NCI-H2029 treated with DMSO at 0.1 percent for 48 hours (cell line): ENCODE measurements around the gene P3H3.
"Not testable (repeated sequence)": the region's sequence is repeated elsewhere in the genome, so short reads cannot be mapped to it uniquely, and the experiment has no call there.

Experiments
- DNase-seq: peaks from one replicate; lab custom pipeline; 2025; lab: John Stamatoyannopoulos, UW

P3H3 gene

DNA sequence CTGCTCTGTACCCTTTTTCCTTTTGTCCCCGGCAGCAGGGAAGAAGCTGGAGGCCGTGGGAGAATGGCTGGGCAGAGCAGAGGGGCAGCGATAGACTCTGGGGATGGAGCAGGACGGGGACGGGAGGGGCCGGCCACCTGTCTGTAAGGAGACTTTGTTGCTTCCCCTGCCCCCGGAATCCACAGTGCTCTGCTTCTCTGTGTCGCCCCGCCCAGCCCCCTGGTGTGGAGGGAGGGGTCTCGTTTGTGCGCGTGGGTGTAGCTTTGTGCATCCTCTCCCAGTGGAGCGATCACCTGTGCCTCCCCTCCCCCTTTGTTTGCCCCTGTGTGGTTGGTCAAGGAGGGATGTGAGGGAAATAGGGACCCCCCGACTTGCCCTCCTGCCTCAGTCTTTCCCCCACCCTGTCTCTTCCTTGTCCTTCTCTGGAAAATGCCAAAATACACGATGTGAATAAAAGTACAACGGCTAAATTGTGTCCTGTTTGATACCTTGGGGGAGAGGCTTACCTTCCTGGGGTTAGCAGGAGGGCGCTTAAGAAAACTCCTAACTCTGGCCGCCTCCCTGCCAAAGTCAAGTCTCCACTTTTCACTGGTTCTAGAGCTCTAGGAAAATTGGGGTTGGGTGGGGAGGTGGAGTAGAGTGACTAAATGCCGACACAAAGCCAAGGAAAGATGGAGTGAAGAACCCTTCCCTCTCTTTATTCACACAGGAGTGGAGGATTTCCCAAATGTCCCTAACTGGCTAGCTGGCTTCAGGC lies 38.1 kb downstream of the P3H3 start:
- DNase-seq: no peak

DNA sequence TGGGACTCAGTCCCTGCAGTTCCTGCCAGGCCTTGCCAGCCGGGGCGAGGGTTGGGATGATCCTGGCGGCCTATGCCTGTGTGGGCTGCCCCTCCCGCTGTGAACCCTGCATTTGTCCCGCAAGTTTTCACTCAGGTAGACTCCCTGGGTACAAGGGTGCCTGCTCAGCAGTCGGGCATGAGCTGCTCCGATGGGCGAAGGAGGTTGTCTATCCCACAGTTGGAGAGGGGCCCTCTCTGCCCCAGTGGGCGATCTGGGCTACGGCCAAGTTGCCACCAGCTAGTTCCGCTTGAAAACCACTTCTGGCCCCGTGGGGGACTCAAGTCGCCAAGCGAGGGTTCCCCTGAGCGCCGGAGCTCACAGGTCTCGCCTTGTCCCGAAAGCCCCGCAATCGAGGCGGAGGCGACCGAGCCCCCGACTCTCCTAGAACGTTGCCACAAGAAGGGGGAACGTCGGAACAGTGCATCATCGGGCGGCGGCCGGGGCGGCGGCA lies 38.8 kb downstream of the P3H3 start:
- no peak for DNase-seq

DNA sequence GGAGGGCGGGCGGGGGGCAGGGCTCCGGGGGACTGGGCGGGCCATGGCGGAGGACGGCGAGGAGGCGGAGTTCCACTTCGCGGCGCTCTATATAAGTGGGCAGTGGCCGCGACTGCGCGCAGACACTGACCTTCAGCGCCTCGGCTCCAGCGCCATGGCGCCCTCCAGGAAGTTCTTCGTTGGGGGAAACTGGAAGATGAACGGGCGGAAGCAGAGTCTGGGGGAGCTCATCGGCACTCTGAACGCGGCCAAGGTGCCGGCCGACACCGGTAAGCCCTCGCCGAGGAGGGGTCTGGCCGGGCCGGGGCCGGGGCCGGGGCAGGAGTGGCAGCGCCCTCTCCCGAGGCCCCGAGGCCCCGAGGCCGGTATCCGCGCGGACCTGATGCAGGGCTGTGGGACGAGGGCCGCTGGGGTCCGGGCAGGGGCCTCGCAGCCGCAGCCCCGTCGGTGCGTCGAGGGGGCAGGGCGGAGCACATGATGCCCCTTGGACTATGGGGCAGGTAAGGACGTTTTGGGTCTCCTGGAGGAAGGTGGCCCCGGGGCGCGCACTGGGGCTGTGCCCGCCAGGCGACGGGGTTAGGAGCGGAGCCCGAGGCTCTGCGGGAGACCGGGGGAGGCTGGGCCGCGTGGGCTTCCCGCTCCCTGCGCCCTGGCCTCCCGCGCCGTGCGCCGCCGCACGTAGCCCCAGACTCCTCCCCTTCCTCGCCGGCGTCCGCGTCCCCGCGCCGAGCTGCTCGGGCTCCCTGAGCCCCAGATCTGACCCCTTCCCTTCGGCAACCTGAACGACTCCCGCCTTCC lies 39.4 kb downstream of the P3H3 start, which contains the start of gene TPI1:
TSS of gene TPI1 (plus strand) at position 119 of the 798 bp plus-strand sequence. CDS start at position 155, 36 bp downstream.
- DNase-seq: peak; percentile 26

DNA sequence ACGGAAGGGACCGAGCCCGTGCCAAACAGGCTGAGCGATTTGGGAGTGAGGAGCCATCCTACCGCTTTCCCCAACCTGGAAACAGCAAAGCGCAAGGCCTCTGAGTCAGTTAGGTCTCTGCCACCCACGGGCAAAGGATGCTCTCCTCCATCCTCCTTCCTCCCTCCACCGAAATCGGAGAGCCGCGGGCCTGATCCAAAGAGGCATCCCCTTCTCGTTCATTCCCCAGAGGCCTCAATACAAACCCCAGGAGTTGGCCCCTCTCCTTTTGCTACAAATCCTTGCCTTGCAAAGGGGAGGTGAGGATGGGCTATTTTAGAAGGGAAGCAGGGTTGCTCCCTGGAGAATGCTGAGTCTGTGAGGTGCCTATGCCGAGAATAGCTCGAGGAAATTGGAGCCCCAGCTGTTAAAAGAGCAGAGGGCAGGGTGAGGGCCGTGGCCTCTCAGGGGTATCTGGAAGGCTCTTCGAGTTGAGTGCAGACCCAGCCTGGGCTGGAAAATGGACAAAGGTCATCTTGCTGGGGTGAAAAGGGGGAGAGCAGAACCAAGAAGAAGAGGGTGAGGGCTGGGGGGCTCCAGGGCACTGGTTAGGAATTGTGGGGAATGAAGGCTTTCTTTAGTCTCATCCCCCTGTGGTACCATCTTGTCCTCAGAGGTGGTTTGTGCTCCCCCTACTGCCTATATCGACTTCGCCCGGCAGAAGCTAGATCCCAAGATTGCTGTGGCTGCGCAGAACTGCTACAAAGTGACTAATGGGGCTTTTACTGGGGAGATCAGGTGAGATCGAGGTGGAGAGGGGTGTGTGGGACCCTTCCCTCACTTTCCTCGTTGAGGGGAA lies 40.2 kb downstream of the P3H3 start:
- DNase-seq: no peak

DNA sequence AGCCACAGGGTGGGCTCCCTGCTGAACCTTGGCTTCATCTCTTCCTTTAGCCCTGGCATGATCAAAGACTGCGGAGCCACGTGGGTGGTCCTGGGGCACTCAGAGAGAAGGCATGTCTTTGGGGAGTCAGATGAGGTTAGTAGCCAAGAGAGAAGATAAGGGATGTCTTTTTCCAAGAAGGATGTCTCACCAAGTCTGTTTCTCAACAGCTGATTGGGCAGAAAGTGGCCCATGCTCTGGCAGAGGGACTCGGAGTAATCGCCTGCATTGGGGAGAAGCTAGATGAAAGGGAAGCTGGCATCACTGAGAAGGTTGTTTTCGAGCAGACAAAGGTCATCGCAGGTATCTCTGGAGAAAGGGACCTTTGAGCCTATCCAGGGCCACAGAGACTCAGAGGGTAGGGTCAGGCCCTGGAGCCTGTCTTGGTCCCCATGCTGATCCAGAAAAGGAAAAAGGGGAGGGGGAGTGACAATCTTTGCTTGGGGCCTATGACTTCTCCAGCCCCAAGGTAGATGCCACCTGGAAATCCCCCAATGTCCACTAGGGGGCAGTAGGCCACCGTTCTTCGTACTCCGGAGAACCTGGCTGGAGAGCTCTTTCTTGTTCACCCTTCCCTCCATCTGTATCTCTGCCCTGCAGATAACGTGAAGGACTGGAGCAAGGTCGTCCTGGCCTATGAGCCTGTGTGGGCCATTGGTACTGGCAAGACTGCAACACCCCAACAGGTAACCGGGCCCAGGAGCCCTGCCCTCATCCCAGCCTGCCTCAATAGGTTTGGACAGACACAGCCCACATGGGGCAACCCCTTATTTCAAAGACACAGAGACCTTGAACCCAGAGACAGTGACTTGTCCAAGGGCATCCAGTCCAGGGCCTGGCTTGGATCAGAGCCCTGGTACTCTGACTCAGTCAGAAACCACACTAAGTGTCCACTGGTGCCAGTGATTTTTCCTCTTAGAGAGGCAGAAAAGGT lies 41.1 kb downstream of the P3H3 start:
- peak; percentile 42 for DNase-seq

DNA sequence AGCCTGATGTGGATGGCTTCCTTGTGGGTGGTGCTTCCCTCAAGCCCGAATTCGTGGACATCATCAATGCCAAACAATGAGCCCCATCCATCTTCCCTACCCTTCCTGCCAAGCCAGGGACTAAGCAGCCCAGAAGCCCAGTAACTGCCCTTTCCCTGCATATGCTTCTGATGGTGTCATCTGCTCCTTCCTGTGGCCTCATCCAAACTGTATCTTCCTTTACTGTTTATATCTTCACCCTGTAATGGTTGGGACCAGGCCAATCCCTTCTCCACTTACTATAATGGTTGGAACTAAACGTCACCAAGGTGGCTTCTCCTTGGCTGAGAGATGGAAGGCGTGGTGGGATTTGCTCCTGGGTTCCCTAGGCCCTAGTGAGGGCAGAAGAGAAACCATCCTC lies 42.1 kb downstream of the P3H3 start:
- DNase-seq: not testable (repeated sequence)

DNA sequence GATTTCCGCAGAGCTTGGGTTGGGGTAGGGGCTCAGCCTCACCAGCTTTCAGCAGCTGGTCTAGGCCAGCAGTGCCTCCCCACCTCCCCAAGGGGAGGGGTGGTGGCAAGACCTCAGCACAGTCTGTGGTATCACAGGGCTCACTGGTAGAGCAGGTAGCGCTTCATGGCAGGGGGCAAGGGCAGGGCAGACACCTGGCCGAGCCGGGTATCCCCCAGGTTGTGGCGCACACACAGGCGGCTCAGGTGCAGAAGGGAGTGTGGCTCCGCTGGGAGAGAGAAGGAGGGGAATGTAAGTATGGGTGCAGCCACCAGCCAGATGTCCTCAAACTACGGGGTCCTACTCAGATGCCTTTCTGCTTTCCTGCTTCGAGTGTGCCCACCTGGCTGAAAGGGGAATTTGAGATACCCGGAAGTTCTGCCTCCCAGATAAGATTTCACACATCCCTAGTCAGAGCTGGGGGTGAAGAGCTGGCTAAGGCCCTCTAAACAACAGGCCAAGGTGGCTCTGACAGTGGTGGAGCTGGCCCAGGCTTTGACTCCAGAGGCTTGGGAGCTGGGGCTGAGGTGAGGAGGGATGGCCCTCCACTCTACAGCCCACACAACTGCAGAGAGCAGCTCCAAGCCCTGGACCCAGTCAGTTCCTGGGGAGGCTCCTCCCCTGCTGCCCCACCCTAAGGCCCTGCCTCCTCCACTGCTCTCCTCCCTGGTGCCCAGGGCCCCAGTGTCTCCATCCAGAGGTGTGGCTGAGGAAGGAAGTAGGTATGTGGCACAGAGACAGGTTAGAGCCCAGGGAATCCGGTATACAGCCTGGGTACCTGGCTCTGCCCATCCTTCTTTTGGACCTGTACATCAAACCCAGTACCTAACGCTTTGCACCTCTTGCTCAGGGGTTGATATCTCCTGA lies 43.1 kb downstream of the P3H3 start:
- DNase-seq: no peak

DNA sequence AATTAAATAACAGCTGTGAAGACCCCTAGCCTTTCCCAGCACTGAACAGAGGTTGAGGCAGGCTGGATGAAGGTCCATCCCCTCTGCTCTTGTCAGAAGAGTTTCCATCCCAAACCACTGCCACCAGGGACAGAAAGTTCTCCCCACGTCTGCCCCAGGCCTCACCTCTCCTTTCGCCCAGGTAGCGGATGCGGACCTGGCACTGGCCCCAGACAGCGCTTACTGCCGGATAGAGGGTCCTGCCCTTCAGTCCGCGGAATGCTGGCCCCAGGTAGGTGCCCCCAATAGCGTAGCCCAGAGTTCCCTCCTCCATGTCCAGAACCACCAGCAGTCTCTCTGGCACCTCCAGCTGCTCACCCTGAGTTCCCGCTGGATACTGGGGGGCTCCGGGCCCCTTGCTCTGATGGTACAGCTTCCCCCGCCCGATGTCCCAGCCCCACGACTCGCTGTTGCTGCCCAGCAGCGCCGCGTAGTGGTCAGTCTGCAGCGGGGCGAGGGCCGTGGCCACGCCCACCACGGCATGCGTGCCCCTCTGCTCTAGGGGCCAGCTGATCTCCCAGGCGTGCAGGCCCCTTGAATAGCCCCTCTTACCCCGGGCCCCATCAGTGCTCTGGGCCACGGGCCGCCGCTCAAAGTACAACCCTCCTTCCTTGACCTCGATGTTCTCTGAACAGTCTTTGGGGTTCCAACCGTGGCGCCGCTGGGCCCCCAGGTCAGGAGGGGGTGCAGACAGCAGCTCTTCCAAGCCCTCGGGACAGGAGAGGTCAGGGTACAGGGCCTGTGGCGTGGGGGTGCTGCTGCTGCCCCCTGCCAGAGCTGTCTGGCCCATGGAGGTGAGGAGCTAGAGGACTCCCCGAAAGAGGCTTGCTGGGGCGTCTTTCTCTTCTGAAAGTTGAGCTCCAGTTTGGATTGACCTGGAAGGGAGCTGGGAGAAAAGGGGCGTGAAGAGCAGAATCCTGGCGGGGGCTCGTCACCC lies 44.2 kb downstream of the P3H3 start:
- peak; percentile 61 for DNase-seq

DNA sequence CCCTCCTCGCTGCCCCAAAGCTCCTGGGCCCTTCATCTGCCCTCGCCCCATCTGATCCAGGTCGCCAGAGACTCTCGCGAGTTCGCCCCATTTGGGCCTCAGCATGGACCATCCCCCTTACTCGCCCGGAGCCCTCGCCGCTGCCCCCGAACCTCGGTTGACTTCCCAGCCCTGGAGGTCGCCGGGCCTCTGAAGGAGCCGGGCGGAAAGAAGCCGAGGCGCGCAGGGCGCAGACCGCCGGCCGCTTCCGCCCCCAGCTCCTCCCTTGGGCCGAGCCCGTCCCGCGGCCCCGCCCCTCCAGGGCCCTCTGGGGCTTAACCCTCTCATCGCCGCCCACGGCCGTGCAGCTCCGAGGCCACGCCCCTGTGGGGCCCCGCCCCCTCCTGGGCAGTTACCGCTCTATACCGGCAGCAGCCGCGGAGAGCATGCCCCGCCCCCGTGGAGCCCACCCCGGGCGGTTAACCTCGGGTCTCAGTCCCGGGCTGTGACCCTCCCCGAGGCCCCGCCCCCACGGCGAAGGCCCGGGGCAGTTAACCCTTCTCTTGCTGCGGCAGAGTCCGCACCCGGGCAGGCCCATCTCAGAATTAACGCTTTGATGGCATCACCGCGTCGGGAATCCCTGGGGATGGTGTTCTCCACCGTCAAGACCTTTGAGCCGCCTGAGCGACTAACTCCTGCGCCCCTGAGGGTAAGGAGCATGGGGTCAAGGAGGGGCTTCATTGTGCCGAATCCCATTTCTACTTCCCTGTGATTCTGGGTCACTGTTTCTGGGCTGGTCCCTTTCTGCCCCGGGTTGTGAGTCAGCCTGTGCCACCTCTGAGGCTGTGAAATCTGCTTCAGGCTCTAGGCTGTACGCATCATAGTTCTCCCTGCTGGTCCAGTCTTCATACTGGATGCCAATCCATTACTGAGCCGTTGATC lies 45.1 kb downstream of the P3H3 start, which contains the start of gene SPSB2:
TSS of gene SPSB2 (minus strand) at position 210 of the 921 bp plus-strand sequence. CDS start 402 bp downstream, outside the sequence.
- peak; percentile 69 for DNase-seq

DNA sequence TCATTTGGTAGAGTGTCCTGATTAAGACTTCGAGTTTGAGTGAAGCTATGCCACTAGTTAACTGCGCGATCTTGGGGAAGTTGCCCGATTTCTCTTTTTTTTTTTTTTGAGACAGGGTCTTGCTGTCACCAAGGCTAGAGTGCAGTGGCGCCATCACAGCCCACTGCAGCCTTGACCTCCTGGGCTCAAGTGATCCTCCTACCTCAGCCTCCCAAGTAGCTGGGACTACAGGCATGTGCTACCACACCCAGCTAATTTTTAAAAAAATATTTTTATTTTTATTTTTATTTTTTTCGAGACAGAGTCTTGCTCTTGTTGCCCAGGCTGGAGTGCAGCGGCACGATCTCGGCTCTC lies 45.8 kb downstream of the P3H3 start:
- DNase-seq: not testable (repeated sequence)

DNA sequence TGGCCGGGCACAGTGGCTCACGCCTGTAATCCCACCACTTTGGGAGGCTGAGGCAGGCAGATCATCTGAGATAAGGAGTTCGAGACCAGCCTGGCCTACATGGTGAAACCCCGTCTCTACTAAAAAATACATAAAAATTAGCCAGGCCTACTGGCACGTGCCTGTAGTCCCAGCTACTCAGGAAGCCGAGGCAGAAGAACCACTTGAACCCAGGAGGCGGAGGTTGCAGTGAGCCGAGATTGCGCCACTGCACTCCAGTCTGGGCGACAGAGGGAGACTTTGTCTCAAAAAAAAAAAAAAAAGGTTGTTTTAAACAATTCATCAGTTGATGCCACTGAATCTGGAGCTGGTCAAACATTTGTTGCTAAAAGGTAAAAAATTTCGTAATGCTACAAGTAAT lies 51.6 kb downstream of the P3H3 start:
- DNase-seq: not testable (repeated sequence)

DNA sequence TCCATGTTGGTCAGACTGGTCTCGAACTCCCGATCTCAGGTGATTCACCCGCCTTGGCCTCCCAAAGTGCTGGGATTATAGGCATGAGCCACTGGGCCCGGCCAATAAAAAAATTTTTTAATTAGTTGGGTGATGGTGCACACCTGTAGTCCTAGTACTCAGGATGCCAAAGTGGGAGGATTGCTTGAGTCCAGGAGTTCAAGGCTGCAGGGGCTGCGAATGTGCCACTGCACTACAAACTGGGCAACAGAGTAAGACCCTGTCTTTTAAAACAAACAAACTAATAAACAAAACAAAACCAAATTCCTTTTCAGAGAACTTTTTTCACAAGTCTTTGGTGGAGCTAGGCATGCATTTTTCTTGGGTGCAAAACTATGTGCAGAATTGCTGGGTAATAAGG lies 55.0 kb downstream of the P3H3 start:
- no peak for DNase-seq

DNA sequence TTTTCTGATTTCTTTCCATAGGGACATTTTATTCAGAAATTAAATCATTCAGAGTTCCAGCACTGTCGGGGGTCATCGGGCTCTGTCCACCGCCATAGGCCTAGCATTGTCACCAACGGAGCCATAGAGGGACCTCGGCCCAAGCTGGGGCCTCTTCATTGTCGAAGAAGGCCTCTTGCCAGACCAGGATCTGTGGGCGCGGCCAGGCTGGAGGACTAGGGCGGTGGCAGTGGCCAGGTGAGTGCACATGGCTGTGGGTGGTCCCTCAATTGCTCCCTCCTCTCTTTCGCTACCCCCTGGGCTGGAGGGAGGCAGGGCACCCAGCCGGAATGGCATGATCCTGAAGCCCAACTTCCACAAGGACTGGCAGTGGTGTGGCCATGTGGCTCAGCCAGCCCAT lies 55.5 kb downstream of the P3H3 start:
- DNase-seq: no peak

DNA sequence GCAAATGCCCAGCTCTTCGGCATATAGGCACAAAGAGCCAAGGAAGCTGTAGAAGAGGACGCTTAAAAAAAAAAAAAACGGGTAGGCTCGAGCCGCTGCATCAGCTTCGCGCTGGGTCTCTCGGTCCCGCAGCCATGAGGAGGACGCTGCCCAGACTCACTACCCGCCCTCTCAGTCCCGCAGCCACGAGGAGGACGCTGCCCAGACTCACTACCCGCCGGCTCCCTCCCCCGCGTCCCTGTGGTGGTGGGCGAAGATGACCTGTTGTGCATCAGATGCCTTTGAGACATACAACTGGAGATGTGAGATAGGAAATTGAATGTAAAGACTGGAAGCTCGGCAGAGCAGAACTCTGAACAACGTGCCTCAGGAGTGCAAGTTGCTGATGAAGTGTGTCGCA lies 56.3 kb downstream of the P3H3 start:
- DNase-seq: no peak

DNA sequence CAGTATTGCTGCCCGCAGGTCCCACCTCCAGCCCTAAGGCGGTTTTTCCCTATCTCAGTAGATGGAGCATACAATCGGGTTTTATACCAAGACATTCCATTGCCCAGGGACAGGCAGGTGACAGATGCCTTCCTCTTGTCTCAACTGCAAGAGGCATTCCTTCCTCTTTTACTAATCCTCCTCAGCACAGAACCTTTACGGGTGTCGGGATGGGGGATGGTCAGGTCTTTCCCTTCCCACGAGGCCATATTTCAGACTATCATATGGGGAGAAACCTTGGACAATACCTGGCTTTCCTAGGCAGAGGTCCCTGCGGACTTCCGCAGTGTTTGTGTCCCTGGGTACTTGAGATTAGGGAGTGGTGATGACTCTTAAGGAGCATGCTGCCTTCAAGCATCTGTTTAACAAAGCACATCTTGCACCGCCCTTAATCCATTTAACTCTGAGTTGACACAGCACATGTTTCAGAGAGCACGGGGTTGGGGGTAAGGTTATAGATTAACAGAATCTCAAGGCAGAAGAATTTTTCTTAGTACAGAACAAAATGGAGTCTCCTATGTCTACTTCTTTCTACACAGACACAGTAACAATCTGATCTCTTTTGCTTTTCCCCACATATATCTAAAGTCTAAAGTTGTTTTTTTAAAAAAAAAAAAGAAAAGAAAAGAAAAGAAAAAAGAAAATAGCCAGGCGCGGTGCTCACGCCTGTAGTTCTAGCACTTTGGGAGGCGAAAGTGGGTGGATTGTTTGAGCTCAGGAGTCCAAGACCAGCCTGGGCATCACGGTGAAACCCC lies 58.2 kb downstream of the P3H3 start:
- DNase-seq: not testable (repeated sequence)

DNA sequence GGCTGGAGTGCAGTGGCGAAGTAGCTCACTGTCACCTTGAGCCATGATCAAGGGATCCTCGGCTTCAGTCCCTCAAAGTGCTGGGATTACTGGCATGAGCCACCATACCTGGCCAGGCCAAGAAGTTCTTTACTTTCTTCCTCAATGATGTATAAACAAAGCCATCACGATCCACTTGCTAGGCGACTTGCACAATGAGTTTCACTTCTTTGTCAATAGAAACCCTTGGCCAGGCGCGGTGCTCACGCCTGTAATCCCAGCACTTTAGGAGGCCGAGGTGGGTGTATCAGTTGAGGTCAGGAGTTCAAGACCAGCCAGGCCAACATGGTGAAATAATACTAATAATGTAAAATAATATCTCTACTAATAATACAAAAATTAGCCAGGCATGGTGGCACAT lies 59.3 kb downstream of the P3H3 start:
- DNase-seq: no peak

DNA sequence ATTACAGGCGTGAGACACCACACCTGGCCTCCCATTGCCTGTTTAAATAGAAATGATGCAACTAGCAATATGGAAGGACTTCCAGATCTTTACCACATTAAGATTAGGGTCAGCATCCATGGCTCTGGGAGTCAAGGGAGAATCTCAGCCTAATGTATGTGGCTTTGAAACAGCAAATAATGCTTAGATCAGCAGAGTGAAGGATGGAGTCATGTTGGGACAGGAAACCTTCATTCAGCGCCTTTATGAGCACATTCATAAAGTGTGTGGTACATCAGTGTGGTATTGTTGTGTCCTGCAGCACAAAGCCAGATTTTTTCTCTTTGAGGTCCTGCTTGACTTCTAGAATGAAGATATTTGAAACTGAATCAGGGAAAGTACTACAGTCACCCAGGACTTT lies 60.2 kb downstream of the P3H3 start:
- no peak for DNase-seq
